HCT116 (cell line): ENCODE data around the gene MINDY4. TPM values are rescaled to one million over a fixed set of nuclear protein-coding genes. Genes with fewer than 3 reads are reported as not detected.

Source experiments
- ATAC-seq: fragments of 200-7000 bp; cut with Tn5 transposase; 2 replicates; pipeline ENCODE4 v1.9.1; 2020; ENCODE audit warnings: mild to moderate bottlenecking, moderate library complexity
- BruUV-seq: library from RNA; stranded (reverse); fragments of 400-500 nt; replicated peaks from 2 replicates; lab custom pipeline; 2021; lab: Mats Ljungman, UMichigan
- CTCF ChIA-PET: fragments of 300-600 bp; sonication (Branson Sonifier 250); formaldehyde crosslinking; loops from one replicate; lab custom pipeline; 2021; ENCODE audit warnings: antibody characterized with exemption; lab: Charles Lee
- POLR2A ChIA-PET: fragments of 300-600, 350-600 bp; sonication (Branson Sonifier 250); formaldehyde crosslinking; loops from one replicate; lab custom pipeline; 2021; ENCODE audit warnings: antibody characterized with exemption; lab: Charles Lee
- RAD21 ChIA-PET, 2 experiments: fragments of 300-600 bp; sonication (Branson Sonifier 250); formaldehyde crosslinking; loops; one replicate each; lab custom pipeline; 2023; ENCODE audit warnings: low total read pairs in 2 of 2; ENCODE audit not compliant: uncharacterized antibody in 2 of 2, unreplicated experiment in 2 of 2, low non-redundant PET in 1 of 2; lab: Charles Lee
- DNase-seq: peaks from one replicate; pipeline ENCODE4 v3.0.0-alpha.2; 2010; ENCODE audit warnings: low read depth, low spot score
- H2AFZ ChIP-seq: fragments of 200-600 bp; shearing (Covaris generic), sonication (generic); 2 replicates; pipeline ENCODE4 v1.6.1; 2017; ENCODE audit warnings: low read depth, mixed run types, mixed read lengths, antibody characterized with exemption, low read length; ENCODE audit not compliant: poor library complexity, severe bottlenecking
- H3K27ac ChIP-seq: 2 replicates; pipeline ENCODE4 v1.5.1; 2012; ENCODE audit warnings: low read depth, low read length
- H3K27me3 ChIP-seq: fragments of 200-600 bp; sonication (generic); 2 replicates; pipeline ENCODE4 v1.6.1; 2016; ENCODE audit warnings: mixed run types, low read length, mixed read lengths; ENCODE audit not compliant: insufficient read depth
- H3K36me3 ChIP-seq, 2 experiments: fragments of 200-500 bp in 1 of 2; fragments of 200-600 bp in 1 of 2; sonication (Bioruptor generic) in 1 of 2; sonication (generic) in 1 of 2; 2 replicates each; pipeline versions ENCODE4 v1.5.1 to v1.6.1; 2014 to 2016; ENCODE audit warnings: low read length in 2 of 2, inconsistent platforms in 1 of 2, mixed read lengths in 1 of 2, mixed run types in 1 of 2; ENCODE audit not compliant: insufficient read depth in 2 of 2, control insufficient read depth in 1 of 2
- H3K4me1 ChIP-seq, 2 experiments: fragments of 200-600 bp in 1 of 2; sonication (generic) in 1 of 2; 2 replicates each; pipeline versions ENCODE4 v1.5.1 to v1.6.1; 2012 to 2017; ENCODE audit warnings: low read length in 2 of 2, inconsistent platforms in 1 of 2, mild to moderate bottlenecking in 1 of 2, mixed read lengths in 1 of 2, mixed run types in 1 of 2, moderate library complexity in 1 of 2; ENCODE audit not compliant: insufficient read depth in 2 of 2, control insufficient read depth in 1 of 2
- H3K4me2 ChIP-seq: fragments of 200-600 bp; sonication (generic); 2 replicates; pipeline ENCODE4 v1.6.1; 2017; ENCODE audit warnings: mixed run types, low read length, mixed read lengths
- H3K4me3 ChIP-seq, 2 experiments: fragments of 200-600 bp in 1 of 2; sonication (generic) in 1 of 2; replicated peaks in 1 of 2; 2 replicates each; pipeline ENCODE4 v1.5.1; 2011 to 2016; ENCODE audit warnings: low read length in 2 of 2, control low read depth in 1 of 2, low read depth in 1 of 2, mild to moderate bottlenecking in 1 of 2, mixed read lengths in 1 of 2, mixed run types in 1 of 2
- H3K79me2 ChIP-seq: fragments of 200-600 bp; sonication (generic); 2 replicates; pipeline ENCODE4 v1.6.1; 2017; ENCODE audit warnings: mild to moderate bottlenecking, mixed run types, low read length, moderate library complexity, mixed read lengths; ENCODE audit not compliant: insufficient read depth
- H3K9ac ChIP-seq: fragments of 200-600 bp; sonication (generic); 2 replicates; pipeline ENCODE4 v1.6.1; 2016; ENCODE audit warnings: low read length, mixed read lengths
- H3K9me2 ChIP-seq: fragments of 200-600 bp; sonication (generic), shearing (Covaris generic); 2 replicates; pipeline ENCODE4 v1.6.1; 2017; ENCODE audit warnings: mixed run types, mild to moderate bottlenecking, moderate library complexity; ENCODE audit not compliant: insufficient read depth
- H3K9me3 ChIP-seq, 2 experiments: fragments of 200-500 bp in 1 of 2; fragments of 200-600 bp in 1 of 2; sonication (Bioruptor generic) in 1 of 2; sonication (generic) in 1 of 2; 2 replicates each; pipeline ENCODE4 v1.6.1; 2014 to 2017; ENCODE audit warnings: low read length in 2 of 2, mixed read lengths in 2 of 2, inconsistent platforms in 1 of 2, low read depth in 1 of 2, mild to moderate bottlenecking in 1 of 2, mixed run types in 1 of 2, moderate library complexity in 1 of 2; ENCODE audit not compliant: control insufficient read depth in 1 of 2, insufficient read depth in 1 of 2
- H4K20me1 ChIP-seq: fragments of 200-600 bp; sonication (generic), shearing (Covaris generic); 2 replicates; pipeline ENCODE4 v1.6.1; 2017; ENCODE audit warnings: mixed run types, mild to moderate bottlenecking, moderate library complexity; ENCODE audit not compliant: insufficient read depth
- CBX3 ChIP-seq: IDR thresholded peaks from 2 replicates; pipeline ENCODE4 v1.6.1; 2012; ENCODE audit warnings: low read depth
- CEBPB ChIP-seq: IDR thresholded peaks from 2 replicates; pipeline ENCODE4 v1.6.1; 2012; ENCODE audit warnings: low read depth
- EZH2phosphoT487 ChIP-seq: fragments of 200-600 bp; IDR thresholded peaks from 2 replicates; pipeline ENCODE4 v1.6.1; 2018; ENCODE audit warnings: antibody characterized with exemption, borderline replicate concordance
- POLR2A ChIP-seq: IDR thresholded peaks from 2 replicates; pipeline ENCODE4 v1.7.0; 2011; ENCODE audit warnings: borderline replicate concordance; ENCODE audit not compliant: insufficient read depth, insufficient read length; ENCODE audit errors: extremely low read depth
- POLR2AphosphoS5 ChIP-seq: IDR thresholded peaks from 2 replicates; pipeline ENCODE4 v1.6.1; 2011; ENCODE audit warnings: mild to moderate bottlenecking, low read depth, low read length, moderate library complexity
- REST ChIP-seq: IDR thresholded peaks from 2 replicates; pipeline ENCODE4 v1.6.1; 2012; ENCODE audit warnings: low read depth
- TCF7L2 ChIP-seq: IDR thresholded peaks from 2 replicates; pipeline ENCODE4 v1.7.0; 2011; ENCODE audit warnings: borderline replicate concordance, inconsistent platforms; ENCODE audit not compliant: insufficient read depth, insufficient read length; ENCODE audit errors: extremely low read depth
- ZBTB33 ChIP-seq: IDR thresholded peaks from 2 replicates; pipeline ENCODE4 v1.6.1; 2011; ENCODE audit warnings: mild to moderate bottlenecking, low read length, moderate library complexity; ENCODE audit not compliant: insufficient replicate concordance; ENCODE audit errors: extremely low read depth
- intact Hi-C: fragments of 100-400 bp; cut with micrococcal nuclease; formaldehyde crosslinking; loops from 2 replicates; pipeline ENCODE4 v1.10.0; 2022
- total RNA-seq: library from RNA; stranded (reverse); gene quantifications from one replicate; pipeline ENCODE4 v1.2.1, GENCODE V29; 2021; ENCODE audit not compliant: unreplicated experiment

The MINDY4 gene
- total RNA-seq, 1 experiment from 2014 or later = 6.1 TPM

- Histone ChIP-seq H3K9me2 (no peaks in the 10 kb centered on the region), H3K9me3 (no peaks in the 10 kb centered on the region), H3K79me2 (no peaks in the 10 kb centered on the region), H3K4me1 (no peaks in the 10 kb centered on the region), H3K27me3 (no peaks in the 10 kb centered on the region), H4K20me1 (no peaks in the 10 kb centered on the region), H3K9ac (no peak overlapping the region), H3K4me2 (no peak overlapping the region), H3K4me3 (no peak overlapping the region), H3K27ac (no peak overlapping the region), H2AFZ (no peak overlapping the region), H3K36me3 (no peaks in the 10 kb centered on the region; a peak in 1 of 4 replicates)
- TF ChIP-seq POLR2A (no peak), REST (no peak), CBX3 (no peak), ZBTB33 (no peak), TCF7L2 (no peak), POLR2AphosphoS5 (no peak), EZH2phosphoT487 (no peak), CEBPB (no peak)
- no TSS peak for BruUV-seq
- ChIA-PET CTCF (no interaction called here), RAD21 (no interaction called here), POLR2A (no interaction called here)
- no peak for ATAC-seq
- no peak for DNase-seq
- intact Hi-C loops = no loop called here
Observed at GRCh38 chr7:30858576-30858975, 87.4 kb downstream of the MINDY4 start.
